ENCODE data around the gene MAP3K10.

MAP3K10 gene

GRCh38 chr19:40247178-40247577, 56.0 kb downstream of the MAP3K10 start:
- Histone ChIP-seq H4K20me1 (ENCODE audit: insufficient read depth, low read length) (no peaks in the 10 kb centered on the region), H3K27me3 (replicated peaks; ENCODE audit: insufficient read depth, low read length) (no peaks in the 10 kb centered on the region), H3K4me1 (ENCODE audit: low read length) (no peaks in the 10 kb centered on the region), H3F3A (ENCODE audit: insufficient read depth, low read length) (no peaks in the 10 kb centered on the region), H3K4me3 (ENCODE audit: low read length) (no peak overlapping the region), H3K79me2 (ENCODE audit: low read length) (peaks cover 56% of the 10 kb centered on the region), H3K27ac (ENCODE audit: low read length) (no peak overlapping the region), H3K9ac (ENCODE audit: low read length) (no peak overlapping the region), H3K9me3 (replicated peaks; ENCODE audit: insufficient read depth, low read length) (no peaks in the 10 kb centered on the region), H3K36me3 (replicated peaks; ENCODE audit: insufficient read depth, low read length) (no peaks in the 10 kb centered on the region), H3K9me2 (replicated peaks; ENCODE audit: insufficient read depth, low read length) (no peaks in the 10 kb centered on the region), H3K4me2 (ENCODE audit: low read depth, low read length) (no peak overlapping the region), H2AFZ (ENCODE audit: low read length) (no peak overlapping the region)
- DNase-seq, result no peak
- TF ChIP-seq EZH2phosphoT487 (IDR thresholded peaks at IDR 0.05; ENCODE audit: low read length) (no peak), EZH2 (optimal IDR thresholded peaks at IDR 0.05; ENCODE audit: low read depth, low read length) (no peak), CTCF (IDR thresholded peaks at IDR 0.05; ENCODE audit: low read length) (no peak)

- no peaks in the 10 kb centered on the region for H3K9me2 ChIP-seq (replicated peaks; ENCODE audit: insufficient read depth, low read length)
- no peak overlapping the region for H3K27ac ChIP-seq (ENCODE audit: low read length)
- no peak overlapping the region for H2AFZ ChIP-seq (ENCODE audit: low read length)
- TF ChIP-seq CTCF (IDR thresholded peaks at IDR 0.05; ENCODE audit: low read length) (no peak), EZH2phosphoT487 (IDR thresholded peaks at IDR 0.05; ENCODE audit: low read length) (no peak), EZH2 (optimal IDR thresholded peaks at IDR 0.05; ENCODE audit: low read depth, low read length) (no peak)
- H3K4me1 ChIP-seq (ENCODE audit: low read length), result no peaks in the 10 kb centered on the region
- no peaks in the 10 kb centered on the region for H3K36me3 ChIP-seq (replicated peaks; ENCODE audit: insufficient read depth, low read length)
- peaks cover 61% of the 10 kb centered on the region for H3K79me2 ChIP-seq (ENCODE audit: low read length)
- H3K9ac ChIP-seq (ENCODE audit: low read length), result no peak overlapping the region
- H3K9me3 ChIP-seq (replicated peaks; ENCODE audit: insufficient read depth, low read length), result no peaks in the 10 kb centered on the region
- H3K4me3 ChIP-seq (ENCODE audit: low read length), result no peak overlapping the region
- no peaks in the 10 kb centered on the region for H4K20me1 ChIP-seq (ENCODE audit: insufficient read depth, low read length)
- H3K27me3 ChIP-seq (replicated peaks; ENCODE audit: insufficient read depth, low read length), result no peaks in the 10 kb centered on the region
- no peaks in the 10 kb centered on the region for H3F3A ChIP-seq (ENCODE audit: insufficient read depth, low read length)
- no peak for DNase-seq
- no peak overlapping the region for H3K4me2 ChIP-seq (ENCODE audit: low read depth, low read length)
Measured at GRCh38 chr19:40247735-40248262, 56.6 kb downstream of the MAP3K10 start.

GRCh38 chr19:40249201-40249600, 58.0 kb downstream of the MAP3K10 start:
- no peaks in the 10 kb centered on the region for H4K20me1 ChIP-seq (ENCODE audit: insufficient read depth, low read length)
- no peak overlapping the region for H3K9ac ChIP-seq (ENCODE audit: low read length)
- no peaks in the 10 kb centered on the region for H3F3A ChIP-seq (ENCODE audit: insufficient read depth, low read length)
- H3K36me3 ChIP-seq (replicated peaks; ENCODE audit: insufficient read depth, low read length), result no peaks in the 10 kb centered on the region
- H3K4me3 ChIP-seq (ENCODE audit: low read length), result no peak overlapping the region
- TF ChIP-seq EZH2phosphoT487 (IDR thresholded peaks at IDR 0.05; ENCODE audit: low read length), result no peak
- TF ChIP-seq CTCF (IDR thresholded peaks at IDR 0.05; ENCODE audit: low read length), result no peak
- no peak overlapping the region for H3K27ac ChIP-seq (ENCODE audit: low read length)
- H3K4me2 ChIP-seq (ENCODE audit: low read depth, low read length), result no peak overlapping the region
- H3K9me3 ChIP-seq (replicated peaks; ENCODE audit: insufficient read depth, low read length), result no peaks in the 10 kb centered on the region
- no peaks in the 10 kb centered on the region for H3K4me1 ChIP-seq (ENCODE audit: low read length)
- no peak for DNase-seq
- H3K27me3 ChIP-seq (replicated peaks; ENCODE audit: insufficient read depth, low read length), result no peaks in the 10 kb centered on the region
- H3K9me2 ChIP-seq (replicated peaks; ENCODE audit: insufficient read depth, low read length), result no peaks in the 10 kb centered on the region
- no peak overlapping the region for H2AFZ ChIP-seq (ENCODE audit: low read length)
- H3K79me2 ChIP-seq (ENCODE audit: low read length), result peaks cover 65% of the 10 kb centered on the region

Data from MM.1S (cell line).